ENCODE results near the gene CEP112.
A peak's percentile ranks its signal among the peaks of the same experiment; 100 is the strongest.

CEP112 gene

GRCh38 chr17:65637786-65638185, 554.1 kb downstream of the CEP112 start:
- no peak for DNase-seq (ENCODE audit: low spot score)

DNA sequence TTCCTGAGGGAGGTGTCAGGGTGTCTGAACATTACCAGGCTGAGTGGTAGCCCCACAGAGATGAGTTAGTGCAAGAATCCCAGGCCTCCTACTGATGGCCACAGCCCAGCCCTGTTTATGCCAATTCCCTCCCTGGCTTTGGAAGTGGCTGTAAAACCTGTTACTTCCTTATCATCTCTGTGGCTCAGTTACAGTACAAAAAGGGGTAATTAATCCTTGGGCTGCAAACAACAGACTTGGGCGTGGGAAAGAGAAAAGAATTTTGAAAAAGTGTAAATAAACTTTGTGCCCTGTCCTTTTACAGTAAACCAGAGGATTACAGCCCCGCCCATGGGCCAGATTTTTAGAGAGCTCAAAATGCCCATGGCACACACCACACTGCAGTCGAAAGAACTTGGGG, 557.4 kb downstream of the CEP112 start:
- DNase-seq (ENCODE audit: low spot score), result no peak

GRCh38 chr17:65633988-65634387, 557.9 kb downstream of the CEP112 start:
- no peak for DNase-seq (ENCODE audit: low spot score)

DNA sequence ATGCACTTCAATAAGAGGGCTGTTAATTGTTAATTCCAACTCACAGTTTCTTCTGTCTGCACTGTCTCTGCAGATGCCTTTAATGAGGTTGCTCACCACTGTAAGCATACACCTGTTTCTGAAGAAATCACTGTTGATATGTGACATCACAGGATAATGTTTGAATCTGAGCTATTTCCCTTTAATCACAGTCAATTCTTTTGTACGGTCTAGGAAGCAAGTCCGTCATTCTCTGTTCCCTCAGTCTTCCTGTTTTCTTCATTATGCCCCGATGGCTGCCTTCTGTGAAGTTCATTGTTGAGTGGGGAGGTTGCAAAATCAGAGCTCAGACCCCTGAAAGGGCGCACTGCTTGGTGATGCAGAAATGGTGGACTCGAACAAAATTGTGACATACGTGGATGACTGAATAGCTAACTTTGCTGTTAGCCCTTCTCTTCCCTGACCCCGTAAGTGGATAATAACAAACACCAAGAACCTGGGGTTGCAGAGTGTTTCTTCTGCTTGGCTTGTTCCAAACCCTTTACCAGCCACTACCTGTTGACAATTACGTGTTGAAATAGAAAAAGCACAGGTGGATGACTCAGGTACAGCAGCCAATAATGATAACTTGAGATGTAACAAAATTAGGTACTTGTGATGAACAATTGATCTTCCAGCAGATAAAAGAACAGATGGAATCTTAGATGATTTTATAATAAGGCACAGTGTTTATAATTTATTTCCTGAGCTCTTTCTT, 558.6 kb downstream of the CEP112 start:
- DNase-seq (ENCODE audit: low spot score), result no peak

- DNase-seq (ENCODE audit: low spot score), result no peak
Measured at GRCh38 chr17:65630502-65630901, 561.4 kb downstream of the CEP112 start.

DNA sequence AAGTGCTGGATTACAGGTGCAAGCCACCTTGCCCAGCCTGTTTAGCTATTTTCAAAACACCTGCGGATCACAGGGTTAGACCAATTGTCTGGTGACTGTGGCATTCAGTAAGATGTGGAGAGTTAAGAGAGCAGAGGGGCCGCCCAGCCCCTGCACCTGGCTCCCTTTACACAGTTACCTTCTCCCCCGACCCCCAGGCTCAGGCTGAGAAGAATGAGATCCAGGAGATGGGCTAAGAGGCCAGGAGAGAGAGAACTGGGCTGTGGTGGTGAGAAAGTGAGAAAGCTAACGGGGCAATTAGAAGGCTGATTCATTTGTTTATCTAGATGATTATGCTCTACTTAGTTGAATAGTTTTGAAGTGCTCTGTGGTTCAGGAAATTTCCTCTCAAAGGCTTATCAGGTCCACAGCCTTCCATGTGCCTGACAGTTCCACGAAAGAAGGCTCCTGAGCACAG, 562.7 kb downstream of the CEP112 start:
- no peak for DNase-seq (ENCODE audit: low spot score)

GRCh38 chr17:65628644-65629036, 563.3 kb downstream of the CEP112 start:
- DNase-seq (ENCODE audit: low spot score), result no peak

- peak; percentile 3 for DNase-seq (ENCODE audit: low spot score)
Measured at GRCh38 chr17:65627891-65628643, 563.9 kb downstream of the CEP112 start.

GRCh38 chr17:65627108-65627507, 564.8 kb downstream of the CEP112 start:
- no peak for DNase-seq (ENCODE audit: low spot score)

GRCh38 chr17:65626451-65626850, 565.5 kb downstream of the CEP112 start:
- no peak for DNase-seq (ENCODE audit: low spot score)

DNA sequence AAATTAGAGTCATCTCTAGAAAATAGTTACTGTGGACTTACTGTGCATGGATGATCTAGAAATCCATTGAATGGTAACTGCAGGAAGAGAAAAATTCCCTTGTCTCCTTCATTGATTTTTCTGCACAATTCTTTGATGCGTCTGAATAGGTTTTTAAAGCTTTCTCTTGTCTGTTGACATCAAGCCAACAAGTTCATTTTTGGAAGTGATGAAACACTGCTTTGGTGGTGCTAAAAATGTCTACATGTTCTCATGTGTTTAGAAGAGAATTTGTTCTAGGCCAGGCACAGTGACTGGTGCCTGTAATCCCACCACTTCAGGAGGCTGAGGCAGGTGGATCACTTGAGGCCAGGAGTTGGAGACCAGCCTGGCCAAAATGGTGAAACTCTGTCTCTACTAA, 573.4 kb downstream of the CEP112 start:
- DNase-seq (ENCODE audit: low spot score), result no peak

DNA sequence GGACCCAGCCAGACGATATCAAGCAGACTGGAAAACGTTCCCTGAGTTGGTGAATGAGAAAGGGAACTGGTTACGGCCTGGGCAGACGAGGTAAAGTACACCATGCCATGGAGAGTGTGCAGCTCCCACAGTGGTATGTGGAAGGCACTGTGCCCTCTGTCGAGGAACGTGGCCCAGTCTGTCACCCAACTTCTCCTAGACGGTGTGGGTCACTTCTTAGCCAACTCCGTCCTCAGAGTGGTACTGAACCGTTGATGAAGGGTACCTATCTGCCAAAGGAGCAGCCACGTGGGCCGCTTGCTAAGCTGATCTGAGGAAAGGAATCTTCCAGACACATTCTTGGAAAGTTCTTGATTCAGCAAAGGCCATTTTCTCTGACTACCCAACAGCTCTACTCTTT, 574.4 kb downstream of the CEP112 start:
- DNase-seq (ENCODE audit: low spot score), result no peak

DNA sequence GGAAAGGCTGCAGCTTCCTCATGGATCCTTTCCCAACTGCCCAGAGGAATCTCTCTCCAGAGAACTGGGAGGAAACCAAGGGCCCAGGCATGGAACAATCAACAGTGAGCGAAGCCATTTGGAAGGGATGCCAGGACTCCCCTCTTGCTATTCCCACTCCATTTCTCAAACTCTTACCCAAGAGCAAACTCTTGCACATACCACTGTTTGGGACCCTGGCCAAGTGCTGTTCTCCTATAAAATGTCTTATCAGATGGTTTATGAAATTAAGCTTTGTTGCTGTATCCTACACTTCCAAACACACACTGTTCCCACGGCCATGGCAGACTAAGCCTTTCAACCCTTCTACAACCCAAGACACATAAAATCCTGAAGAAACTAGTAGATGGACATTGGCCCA, 582.2 kb downstream of the CEP112 start:
- no peak for DNase-seq (ENCODE audit: low spot score)

GRCh38 chr17:65609286-65609685, 582.6 kb downstream of the CEP112 start:
- no peak for DNase-seq (ENCODE audit: low spot score)

DNA sequence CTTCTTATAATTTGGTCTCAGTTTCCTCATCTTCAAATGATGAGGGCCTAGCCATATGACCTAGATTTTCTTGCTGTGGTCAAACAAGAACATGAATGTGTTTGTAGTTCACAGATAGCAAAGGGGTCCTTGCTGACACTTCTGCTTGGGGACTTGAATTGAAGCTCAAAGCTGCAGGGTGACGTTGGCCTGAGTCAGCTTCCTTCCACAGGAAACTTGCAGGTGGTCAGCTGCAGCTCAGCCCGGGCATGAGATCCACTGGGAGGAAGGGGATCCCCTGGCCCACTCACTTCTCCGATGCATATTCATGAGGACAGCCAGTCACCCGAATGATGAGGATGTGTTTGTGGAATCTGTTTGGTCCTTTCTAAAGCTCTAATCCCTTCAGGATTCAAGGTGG, 587.9 kb downstream of the CEP112 start:
- no peak for DNase-seq (ENCODE audit: low spot score)

GRCh38 chr17:65601881-65602280, 590.1 kb downstream of the CEP112 start:
- DNase-seq (ENCODE audit: low spot score), result no peak

- DNase-seq (ENCODE audit: low spot score), result no peak
Measured at GRCh38 chr17:65601145-65601544, 590.8 kb downstream of the CEP112 start.

DNA sequence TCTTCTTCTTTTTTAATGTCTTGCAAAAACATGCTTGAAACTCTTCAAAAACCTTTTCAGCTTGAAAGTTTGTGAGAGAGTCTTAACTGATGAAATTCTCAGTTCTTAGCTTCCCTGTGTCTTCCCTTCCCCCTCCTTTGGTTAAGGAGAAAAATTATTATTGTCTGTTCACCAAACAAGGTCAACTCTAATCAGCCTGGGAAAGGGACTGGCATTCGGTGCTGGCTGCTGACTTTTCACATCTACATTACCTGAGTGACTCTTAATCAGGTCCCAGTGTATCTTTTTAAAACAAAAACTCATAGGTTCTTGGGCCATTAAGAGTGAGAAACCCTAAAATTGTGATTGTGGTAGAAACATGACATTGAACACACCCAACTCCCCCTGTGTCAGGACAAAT, 591.4 kb downstream of the CEP112 start:
- no peak for DNase-seq (ENCODE audit: low spot score)

DNA sequence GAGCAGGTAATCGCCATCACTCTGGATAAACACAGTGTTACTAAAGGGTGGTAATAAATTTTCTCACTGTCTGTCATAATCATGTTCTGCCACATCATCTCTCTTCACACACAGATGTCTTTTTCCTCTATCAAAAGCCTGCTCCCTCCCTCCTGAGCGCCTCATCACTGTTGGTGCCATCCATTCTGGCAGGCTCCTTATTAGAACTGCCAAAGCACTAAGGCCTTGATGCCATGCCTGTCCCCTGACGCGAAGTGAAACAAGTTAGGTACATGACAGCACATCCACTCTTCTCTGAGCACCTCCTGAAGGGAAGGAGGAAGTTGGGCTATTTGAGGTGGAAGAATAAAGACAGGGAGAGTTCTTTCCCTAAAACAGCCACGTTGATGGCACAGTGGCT, 592.3 kb downstream of the CEP112 start:
- DNase-seq (ENCODE audit: low spot score), result no peak

DNA sequence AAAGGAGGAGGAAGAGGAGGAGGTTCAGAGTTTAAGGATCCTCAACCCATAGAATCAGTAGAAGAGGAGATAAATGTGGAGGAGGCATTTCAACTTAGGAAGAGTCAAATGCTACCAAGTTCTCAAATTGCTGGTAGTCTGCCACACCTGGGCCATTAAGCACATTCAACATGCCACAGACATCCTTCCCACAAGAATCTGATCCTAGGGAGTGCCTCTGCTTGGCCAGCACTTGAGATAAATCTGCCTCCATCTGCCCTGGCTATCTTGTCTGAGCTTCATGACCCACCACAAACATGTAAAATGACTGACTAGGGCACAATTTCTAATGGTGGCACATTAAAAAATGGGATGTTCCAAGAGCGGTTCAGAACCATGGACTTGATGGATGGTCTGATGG, 593.2 kb downstream of the CEP112 start:
- no peak for DNase-seq (ENCODE audit: low spot score)

- DNase-seq (ENCODE audit: low spot score), result no peak
Measured at GRCh38 chr17:65595071-65595656, 596.8 kb downstream of the CEP112 start.

DNA sequence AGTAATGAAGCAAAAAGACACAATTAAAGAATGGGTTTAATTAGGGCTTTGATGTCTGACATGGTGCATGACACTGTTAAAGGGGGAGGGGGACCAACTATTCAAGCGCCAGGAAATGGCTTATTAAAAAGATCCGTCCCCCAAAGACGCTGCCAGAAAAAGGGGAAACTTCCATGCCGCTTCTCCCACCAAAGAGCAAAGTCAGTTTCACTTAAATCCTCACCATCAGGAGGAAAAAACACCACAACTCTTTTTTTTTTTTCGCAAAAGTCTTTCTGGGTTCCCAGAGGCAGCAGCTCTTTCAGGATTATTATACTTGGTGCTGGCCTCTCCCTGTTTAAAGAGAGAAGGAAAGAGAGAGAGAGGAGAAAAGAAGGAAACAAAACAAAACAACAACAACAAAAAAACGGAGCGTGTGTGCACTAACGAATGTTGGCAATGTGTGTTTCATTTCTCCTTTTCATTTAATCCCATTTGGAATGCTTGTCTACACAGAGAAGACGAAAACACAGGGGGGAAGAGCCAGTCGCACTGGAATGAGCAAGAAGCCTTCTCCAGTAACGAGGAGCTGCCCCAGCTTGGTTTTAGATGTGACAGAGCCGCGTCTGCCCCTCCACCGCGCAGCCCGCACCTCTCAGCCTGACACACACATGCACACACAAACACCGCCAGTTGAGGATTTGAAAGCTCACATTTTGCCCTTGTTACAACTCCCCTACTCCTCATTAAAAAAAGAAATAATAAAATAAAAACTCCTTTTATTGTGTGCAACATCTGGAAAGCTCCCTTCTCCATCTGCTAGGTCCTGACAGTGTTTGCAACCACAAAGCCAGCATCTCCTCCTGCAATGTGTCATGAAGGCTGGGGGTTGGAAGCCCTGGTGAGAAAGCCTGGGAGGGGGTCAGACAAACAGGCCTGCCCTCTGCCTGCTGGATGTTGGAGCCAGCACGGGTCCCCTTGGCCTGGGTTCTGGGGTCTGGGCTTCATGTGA, 597.8 kb downstream of the CEP112 start:
- DNase-seq (ENCODE audit: low spot score), result no peak
